ENCODE measurements around the gene INTS7. TPM values are rescaled to one million over a fixed set of nuclear protein-coding genes. Genes with fewer than 3 reads are reported as not detected.

INTS7 gene, protein sequence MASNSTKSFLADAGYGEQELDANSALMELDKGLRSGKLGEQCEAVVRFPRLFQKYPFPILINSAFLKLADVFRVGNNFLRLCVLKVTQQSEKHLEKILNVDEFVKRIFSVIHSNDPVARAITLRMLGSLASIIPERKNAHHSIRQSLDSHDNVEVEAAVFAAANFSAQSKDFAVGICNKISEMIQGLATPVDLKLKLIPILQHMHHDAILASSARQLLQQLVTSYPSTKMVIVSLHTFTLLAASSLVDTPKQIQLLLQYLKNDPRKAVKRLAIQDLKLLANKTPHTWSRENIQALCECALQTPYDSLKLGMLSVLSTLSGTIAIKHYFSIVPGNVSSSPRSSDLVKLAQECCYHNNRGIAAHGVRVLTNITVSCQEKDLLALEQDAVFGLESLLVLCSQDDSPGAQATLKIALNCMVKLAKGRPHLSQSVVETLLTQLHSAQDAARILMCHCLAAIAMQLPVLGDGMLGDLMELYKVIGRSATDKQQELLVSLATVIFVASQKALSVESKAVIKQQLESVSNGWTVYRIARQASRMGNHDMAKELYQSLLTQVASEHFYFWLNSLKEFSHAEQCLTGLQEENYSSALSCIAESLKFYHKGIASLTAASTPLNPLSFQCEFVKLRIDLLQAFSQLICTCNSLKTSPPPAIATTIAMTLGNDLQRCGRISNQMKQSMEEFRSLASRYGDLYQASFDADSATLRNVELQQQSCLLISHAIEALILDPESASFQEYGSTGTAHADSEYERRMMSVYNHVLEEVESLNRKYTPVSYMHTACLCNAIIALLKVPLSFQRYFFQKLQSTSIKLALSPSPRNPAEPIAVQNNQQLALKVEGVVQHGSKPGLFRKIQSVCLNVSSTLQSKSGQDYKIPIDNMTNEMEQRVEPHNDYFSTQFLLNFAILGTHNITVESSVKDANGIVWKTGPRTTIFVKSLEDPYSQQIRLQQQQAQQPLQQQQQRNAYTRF
- 10 to 100 TPM in 5 of 6 experiments, 1 to 10 TPM in 1; 9.6 to 14.5 (median 13.3) TPM for total RNA-seq (2021; fragmentation: NEBNext Ultra II Directional; extraction: Animal tissue kit (Norgen Biotek cat#: 25700))
- long read RNA-seq, full-length matches to known transcripts = 1 of 8 reads
- long read RNA-seq, partial matches to known transcripts = 5 of 8 reads
- long read RNA-seq, other reads (novel, unspliced or antisense) = 2 of 8 reads

DNA sequence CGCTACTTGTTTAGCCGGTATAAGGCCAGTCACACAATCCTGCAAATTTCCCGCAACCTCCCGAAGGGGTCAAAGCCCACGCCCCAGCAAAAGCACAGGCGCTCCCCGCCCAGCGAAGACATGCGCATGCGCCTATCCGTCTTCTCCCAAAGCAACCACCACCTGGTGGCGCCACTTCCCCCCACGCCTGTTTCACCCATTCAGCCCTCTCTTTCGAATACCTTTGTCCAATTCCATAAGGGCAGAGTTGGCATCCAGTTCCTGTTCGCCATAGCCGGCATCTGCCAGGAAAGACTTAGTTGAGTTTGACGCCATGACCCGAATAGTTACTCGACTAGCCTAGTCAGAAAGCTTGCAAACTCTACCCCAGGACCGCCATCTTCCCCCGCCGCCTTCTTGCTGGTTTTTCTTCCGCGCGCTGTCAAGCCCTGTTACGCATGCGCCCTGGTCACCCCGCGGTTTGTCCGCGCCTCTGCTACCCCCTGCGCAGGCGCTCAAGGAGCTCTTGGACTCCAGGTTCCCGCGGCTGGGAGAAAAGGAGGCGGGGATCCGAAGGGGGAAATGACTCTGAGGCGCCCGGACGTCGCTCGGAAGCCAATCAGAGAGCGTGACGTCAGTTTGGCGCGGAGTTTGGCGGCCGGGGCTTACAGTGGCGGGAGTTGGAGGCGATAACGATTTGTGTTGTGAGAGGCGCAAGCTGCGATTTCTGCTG, at the start of gene INTS7, which contains the start of gene DTL:
Gene INTS7 (minus strand): TSS at position 435 of the 712 bp plus-strand sequence. CDS start 120 bp downstream, at position 315.
Gene DTL (plus strand): TSS at position 626 of the 712 bp plus-strand sequence. CDS start 143 bp downstream, outside the sequence.
- Mint-ChIP-seq H3K36me3 (ENCODE audit: low read depth) (no peaks in the 10 kb centered on the region), H3K27me3 (ENCODE audit: insufficient read depth) (no peaks in the 10 kb centered on the region; the same call in 1 of the 2 replicates), H3K27ac (peak within 1 kb of the TSS; percentile 93), H3K4me3 (peak within 1 kb of the TSS; percentile 98), H3K9me3 (no peaks in the 10 kb centered on the region), H3K4me1 (ENCODE audit: low read depth) (peaks cover 79% of the 10 kb centered on the region)
- DNase-seq = peak; percentile 98
- TF ChIP-seq, protein P1, sequence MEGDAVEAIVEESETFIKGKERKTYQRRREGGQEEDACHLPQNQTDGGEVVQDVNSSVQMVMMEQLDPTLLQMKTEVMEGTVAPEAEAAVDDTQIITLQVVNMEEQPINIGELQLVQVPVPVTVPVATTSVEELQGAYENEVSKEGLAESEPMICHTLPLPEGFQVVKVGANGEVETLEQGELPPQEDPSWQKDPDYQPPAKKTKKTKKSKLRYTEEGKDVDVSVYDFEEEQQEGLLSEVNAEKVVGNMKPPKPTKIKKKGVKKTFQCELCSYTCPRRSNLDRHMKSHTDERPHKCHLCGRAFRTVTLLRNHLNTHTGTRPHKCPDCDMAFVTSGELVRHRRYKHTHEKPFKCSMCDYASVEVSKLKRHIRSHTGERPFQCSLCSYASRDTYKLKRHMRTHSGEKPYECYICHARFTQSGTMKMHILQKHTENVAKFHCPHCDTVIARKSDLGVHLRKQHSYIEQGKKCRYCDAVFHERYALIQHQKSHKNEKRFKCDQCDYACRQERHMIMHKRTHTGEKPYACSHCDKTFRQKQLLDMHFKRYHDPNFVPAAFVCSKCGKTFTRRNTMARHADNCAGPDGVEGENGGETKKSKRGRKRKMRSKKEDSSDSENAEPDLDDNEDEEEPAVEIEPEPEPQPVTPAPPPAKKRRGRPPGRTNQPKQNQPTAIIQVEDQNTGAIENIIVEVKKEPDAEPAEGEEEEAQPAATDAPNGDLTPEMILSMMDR (IDR thresholded peaks at IDR 0.05) = peak; percentile 96

DNA sequence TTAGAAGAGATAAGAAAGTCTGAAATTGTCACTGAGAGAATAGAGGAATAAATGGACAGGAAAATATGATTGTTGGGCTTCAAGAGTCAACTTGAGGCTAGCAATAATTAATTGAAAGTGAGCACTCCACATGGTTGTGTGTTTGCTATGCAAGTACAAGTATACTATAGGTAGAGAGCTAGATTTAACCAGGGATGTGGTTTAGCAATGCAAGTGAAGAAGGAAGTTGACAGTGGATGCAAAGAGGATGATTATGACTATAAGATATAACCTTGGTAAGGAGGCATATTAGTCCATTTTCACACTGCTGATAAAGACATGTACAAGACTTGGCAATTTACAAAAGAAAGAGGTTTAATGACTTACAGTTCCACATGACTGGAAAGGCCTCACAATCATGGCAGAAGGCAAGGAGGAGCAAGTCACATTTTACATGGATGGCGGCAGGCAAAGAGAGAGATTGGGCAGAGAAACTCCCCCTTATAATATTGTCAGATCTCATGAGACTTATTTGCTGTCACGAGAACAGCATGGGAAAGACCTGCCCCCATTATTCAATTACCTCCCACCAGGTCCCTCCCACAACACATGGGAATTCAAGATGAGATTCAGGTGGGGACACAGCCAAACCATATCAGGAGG, 47.5 kb upstream of the INTS7 start:
- H3K9me3 Mint-ChIP-seq = no peaks in the 10 kb centered on the region
- H3K27me3 Mint-ChIP-seq (ENCODE audit: insufficient read depth) = no peaks in the 10 kb centered on the region
- peaks cover 4% of the 10 kb centered on the region for H3K4me1 Mint-ChIP-seq (ENCODE audit: low read depth)
- no peak overlapping the region for H3K4me3 Mint-ChIP-seq
- H3K36me3 Mint-ChIP-seq (ENCODE audit: low read depth) = peaks cover 3% of the 10 kb centered on the region; the same call in 1 of the 2 replicates
- DNase-seq = no peak
- H3K27ac Mint-ChIP-seq = no peak overlapping the region
- TF ChIP-seq, protein P1 (IDR thresholded peaks at IDR 0.05) = no peak

DNA sequence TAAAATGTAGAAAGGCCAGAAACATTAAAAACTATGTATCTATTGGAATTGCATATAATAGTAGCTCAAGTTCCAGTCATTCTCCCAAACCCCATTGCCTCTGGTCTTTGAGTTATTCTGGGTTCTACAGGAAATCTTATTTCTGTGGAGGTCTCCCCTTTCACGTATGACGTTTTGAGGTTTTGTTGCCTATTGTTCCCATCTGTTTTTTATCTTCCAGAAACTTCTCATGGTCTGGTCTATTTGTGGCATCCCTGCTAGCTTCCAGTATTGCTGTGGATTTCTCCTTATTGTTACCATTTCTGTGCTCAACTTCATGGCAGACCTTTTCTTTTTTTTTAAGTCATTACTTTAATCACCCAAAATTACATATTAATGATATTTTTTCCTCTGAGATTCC, 43.5 kb upstream of the INTS7 start:
- H3K9me3 Mint-ChIP-seq = no peaks in the 10 kb centered on the region
- no peaks in the 10 kb centered on the region; the same call in 1 of the 2 replicates for H3K36me3 Mint-ChIP-seq (ENCODE audit: low read depth)
- no peaks in the 10 kb centered on the region for H3K27me3 Mint-ChIP-seq (ENCODE audit: insufficient read depth)
- H3K4me1 Mint-ChIP-seq (ENCODE audit: low read depth) = peaks cover 10% of the 10 kb centered on the region
- H3K27ac Mint-ChIP-seq = no peak overlapping the region
- TF ChIP-seq, protein P1 (IDR thresholded peaks at IDR 0.05) = no peak
- H3K4me3 Mint-ChIP-seq = no peak overlapping the region
- no peak for DNase-seq

DNA sequence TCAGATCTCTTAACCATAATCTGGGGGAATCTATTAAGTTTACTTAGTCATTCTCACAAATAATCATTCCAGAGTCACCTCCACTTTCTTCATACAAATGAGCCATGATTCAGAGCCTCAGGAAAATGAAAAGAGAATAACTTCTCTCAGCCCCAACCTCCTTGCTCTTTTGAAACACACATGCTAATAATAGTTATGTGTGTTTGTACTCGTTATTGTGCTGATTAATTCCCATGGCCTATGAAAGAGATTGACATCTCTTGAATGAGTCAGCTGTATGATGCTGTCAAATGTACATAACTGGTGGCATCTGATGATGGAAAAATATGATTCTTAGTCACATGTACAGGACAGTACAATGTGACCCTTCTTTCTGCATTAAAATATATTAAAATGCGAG, 41.7 kb upstream of the INTS7 start:
- Mint-ChIP-seq H3K9me3 (no peaks in the 10 kb centered on the region), H3K36me3 (ENCODE audit: low read depth) (no peaks in the 10 kb centered on the region; the same call in 1 of the 2 replicates), H3K4me3 (no peak overlapping the region), H3K27me3 (ENCODE audit: insufficient read depth) (no peaks in the 10 kb centered on the region), H3K4me1 (ENCODE audit: low read depth) (peaks cover 10% of the 10 kb centered on the region), H3K27ac (peak overlapping the region; percentile 4; the same call in 1 of the 2 replicates)
- no peak for DNase-seq
- TF ChIP-seq, protein P1 (IDR thresholded peaks at IDR 0.05) = no peak
